HEK293 (cell line): Measurements from ENCODE around the gene COIL.

Experiments used
- GFI1B ChIP-seq: fragments of 450-650 bp; formaldehyde crosslinking; IDR thresholded peaks from 2 replicates; pipeline ENCODE4 v1.5.1; 2016; ENCODE audit warnings: missing biosample characterization, missing genetic modification characterization
- GLI4 ChIP-seq: fragments of 450-650 bp; formaldehyde crosslinking; IDR thresholded peaks from 2 replicates; pipeline ENCODE4 v1.5.1; 2016; ENCODE audit warnings: missing biosample characterization, missing genetic modification characterization
- SALL2 ChIP-seq: fragments of 450-650 bp; formaldehyde crosslinking; IDR thresholded peaks from 2 replicates; pipeline ENCODE4 v1.5.0; 2017; ENCODE audit warnings: missing biosample characterization, mild to moderate bottlenecking, missing genetic modification characterization, borderline replicate concordance
- ZNF121 ChIP-seq: fragments of 450-650 bp; formaldehyde crosslinking; IDR thresholded peaks from 2 replicates; pipeline ENCODE4 v1.5.1; 2016; ENCODE audit warnings: missing biosample characterization, missing genetic modification characterization
- ZNF155 ChIP-seq: fragments of 450-650 bp; formaldehyde crosslinking; IDR thresholded peaks from 2 replicates; pipeline ENCODE4 v1.5.1; 2016; ENCODE audit warnings: missing biosample characterization, missing genetic modification characterization
- ZNF19 ChIP-seq: fragments of 450-650 bp; formaldehyde crosslinking; IDR thresholded peaks from 2 replicates; pipeline ENCODE4; 2016; ENCODE audit warnings: missing biosample characterization, missing genetic modification characterization, low read depth
- ZNF202 ChIP-seq: fragments of 450-650 bp; formaldehyde crosslinking; IDR thresholded peaks from 2 replicates; pipeline ENCODE4 v1.5.1; 2016; ENCODE audit warnings: missing biosample characterization, missing genetic modification characterization, borderline replicate concordance
- ZNF223 ChIP-seq: fragments of 450-650 bp; formaldehyde crosslinking; IDR thresholded peaks from 2 replicates; pipeline ENCODE4 v1.5.1; 2016; ENCODE audit warnings: missing biosample characterization, missing genetic modification characterization
- ZNF350 ChIP-seq: fragments of 450-650 bp; formaldehyde crosslinking; IDR thresholded peaks from 2 replicates; pipeline ENCODE4 v1.5.0; 2017; ENCODE audit warnings: missing biosample characterization, mild to moderate bottlenecking, missing genetic modification characterization
- ZNF473 ChIP-seq: fragments of 450-650 bp; formaldehyde crosslinking; IDR thresholded peaks from 2 replicates; pipeline ENCODE4 v1.5.1; 2017; ENCODE audit warnings: missing biosample characterization, missing genetic modification characterization
- ZNF777 ChIP-seq: fragments of 450-650 bp; formaldehyde crosslinking; IDR thresholded peaks from 2 replicates; pipeline ENCODE4 v1.5.1; 2017; ENCODE audit warnings: missing biosample characterization, missing genetic modification characterization, borderline replicate concordance
- TF ChIP-seq, protein P1 (sequence below): fragments of 450-650 bp; formaldehyde crosslinking; IDR thresholded peaks from 2 replicates; pipeline ENCODE4 v1.5.1; 2016; ENCODE audit warnings: missing biosample characterization, missing genetic modification characterization
- TF ChIP-seq, protein P2 (sequence below): fragments of 450-650 bp; formaldehyde crosslinking; IDR thresholded peaks from 2 replicates; pipeline ENCODE4 v1.5.1; 2016; ENCODE audit warnings: missing biosample characterization, missing genetic modification characterization

DNA sequence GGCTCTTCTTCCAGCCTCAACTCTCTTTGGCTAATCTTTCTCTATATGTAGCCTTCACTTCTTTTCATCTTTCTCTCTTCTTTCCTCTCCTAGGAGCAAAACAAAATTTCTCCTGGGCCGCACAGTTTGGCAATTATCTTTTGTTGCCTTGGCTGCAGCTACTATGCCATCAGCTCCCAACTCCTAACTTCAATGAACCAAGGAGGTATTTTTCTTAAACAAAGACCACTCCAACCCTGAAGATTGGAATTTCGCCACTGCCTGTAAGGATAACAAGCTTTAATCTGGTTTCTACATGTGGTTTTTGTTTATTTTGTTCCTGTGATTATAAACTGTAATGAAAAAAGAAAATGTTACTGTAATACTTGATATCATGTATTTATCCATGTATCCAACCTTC is 14.8 kb upstream of the COIL start:
- TF ChIP-seq GLI4 (tag by site-specific recombination) = no peak
- TF ChIP-seq SALL2 (tag by site-specific recombination) = no peak
- no peak for TF ChIP-seq ZNF777 (tag by site-specific recombination)
- no peak for TF ChIP-seq ZNF350 (tag by site-specific recombination)
- TF ChIP-seq, protein P1, sequence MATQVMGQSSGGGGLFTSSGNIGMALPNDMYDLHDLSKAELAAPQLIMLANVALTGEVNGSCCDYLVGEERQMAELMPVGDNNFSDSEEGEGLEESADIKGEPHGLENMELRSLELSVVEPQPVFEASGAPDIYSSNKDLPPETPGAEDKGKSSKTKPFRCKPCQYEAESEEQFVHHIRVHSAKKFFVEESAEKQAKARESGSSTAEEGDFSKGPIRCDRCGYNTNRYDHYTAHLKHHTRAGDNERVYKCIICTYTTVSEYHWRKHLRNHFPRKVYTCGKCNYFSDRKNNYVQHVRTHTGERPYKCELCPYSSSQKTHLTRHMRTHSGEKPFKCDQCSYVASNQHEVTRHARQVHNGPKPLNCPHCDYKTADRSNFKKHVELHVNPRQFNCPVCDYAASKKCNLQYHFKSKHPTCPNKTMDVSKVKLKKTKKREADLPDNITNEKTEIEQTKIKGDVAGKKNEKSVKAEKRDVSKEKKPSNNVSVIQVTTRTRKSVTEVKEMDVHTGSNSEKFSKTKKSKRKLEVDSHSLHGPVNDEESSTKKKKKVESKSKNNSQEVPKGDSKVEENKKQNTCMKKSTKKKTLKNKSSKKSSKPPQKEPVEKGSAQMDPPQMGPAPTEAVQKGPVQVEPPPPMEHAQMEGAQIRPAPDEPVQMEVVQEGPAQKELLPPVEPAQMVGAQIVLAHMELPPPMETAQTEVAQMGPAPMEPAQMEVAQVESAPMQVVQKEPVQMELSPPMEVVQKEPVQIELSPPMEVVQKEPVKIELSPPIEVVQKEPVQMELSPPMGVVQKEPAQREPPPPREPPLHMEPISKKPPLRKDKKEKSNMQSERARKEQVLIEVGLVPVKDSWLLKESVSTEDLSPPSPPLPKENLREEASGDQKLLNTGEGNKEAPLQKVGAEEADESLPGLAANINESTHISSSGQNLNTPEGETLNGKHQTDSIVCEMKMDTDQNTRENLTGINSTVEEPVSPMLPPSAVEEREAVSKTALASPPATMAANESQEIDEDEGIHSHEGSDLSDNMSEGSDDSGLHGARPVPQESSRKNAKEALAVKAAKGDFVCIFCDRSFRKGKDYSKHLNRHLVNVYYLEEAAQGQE (tag by site-specific recombination) = no peak
- no peak for TF ChIP-seq GFI1B (tag by site-specific recombination)
- no peak for TF ChIP-seq ZNF121 (tag by site-specific recombination)
- no peak for TF ChIP-seq ZNF155 (tag by site-specific recombination)
- TF ChIP-seq ZNF223 (tag by site-specific recombination) = no peak
- no peak for TF ChIP-seq ZNF473 (tag by site-specific recombination)
- TF ChIP-seq, protein P2, sequence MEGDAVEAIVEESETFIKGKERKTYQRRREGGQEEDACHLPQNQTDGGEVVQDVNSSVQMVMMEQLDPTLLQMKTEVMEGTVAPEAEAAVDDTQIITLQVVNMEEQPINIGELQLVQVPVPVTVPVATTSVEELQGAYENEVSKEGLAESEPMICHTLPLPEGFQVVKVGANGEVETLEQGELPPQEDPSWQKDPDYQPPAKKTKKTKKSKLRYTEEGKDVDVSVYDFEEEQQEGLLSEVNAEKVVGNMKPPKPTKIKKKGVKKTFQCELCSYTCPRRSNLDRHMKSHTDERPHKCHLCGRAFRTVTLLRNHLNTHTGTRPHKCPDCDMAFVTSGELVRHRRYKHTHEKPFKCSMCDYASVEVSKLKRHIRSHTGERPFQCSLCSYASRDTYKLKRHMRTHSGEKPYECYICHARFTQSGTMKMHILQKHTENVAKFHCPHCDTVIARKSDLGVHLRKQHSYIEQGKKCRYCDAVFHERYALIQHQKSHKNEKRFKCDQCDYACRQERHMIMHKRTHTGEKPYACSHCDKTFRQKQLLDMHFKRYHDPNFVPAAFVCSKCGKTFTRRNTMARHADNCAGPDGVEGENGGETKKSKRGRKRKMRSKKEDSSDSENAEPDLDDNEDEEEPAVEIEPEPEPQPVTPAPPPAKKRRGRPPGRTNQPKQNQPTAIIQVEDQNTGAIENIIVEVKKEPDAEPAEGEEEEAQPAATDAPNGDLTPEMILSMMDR = no peak
- TF ChIP-seq ZNF19 (tag by site-specific recombination) = no peak
- no peak for TF ChIP-seq ZNF202 (tag by site-specific recombination)
